Smooth muscle cell (in vitro differentiated cells): Measurements from ENCODE around the gene NFE2L3. TPM values are rescaled to one million over a fixed set of nuclear protein-coding genes. Genes with fewer than 3 reads are reported as not detected.

Experiments used
- DNase-seq: peaks from one replicate; lab custom pipeline; 2025; ENCODE audit not compliant: unreplicated experiment; lab: John Stamatoyannopoulos, UW
- H2AFZ ChIP-seq: fragments of 200-600 bp; sonication (generic); 2 replicates; pipeline ENCODE4 v1.6.0; 2016; ENCODE audit warnings: antibody characterized with exemption, low read depth, mild to moderate bottlenecking
- H3F3A ChIP-seq: fragments of 200-600 bp; sonication (generic); 2 replicates; pipeline ENCODE4 v1.6.0; 2017; ENCODE audit warnings: antibody characterized with exemption, low read depth
- H3K27ac ChIP-seq: fragments of 200-600 bp; sonication (generic); 2 replicates; pipeline ENCODE4 v1.5.1; 2016; ENCODE audit warnings: low read depth, mild to moderate bottlenecking
- H3K27me3 ChIP-seq: fragments of 200-600 bp; sonication (generic); 2 replicates; pipeline ENCODE4 v1.6.1; 2016; ENCODE audit warnings: low read depth, mild to moderate bottlenecking
- H3K36me3 ChIP-seq: fragments of 200-600 bp; sonication (generic); 2 replicates; pipeline ENCODE4 v1.5.1; 2016; ENCODE audit warnings: low read depth
- H3K4me1 ChIP-seq: fragments of 200-600 bp; sonication (generic); 2 replicates; pipeline ENCODE4 v1.5.1; 2016; ENCODE audit warnings: low read depth
- H3K4me2 ChIP-seq: fragments of 200-600 bp; sonication (generic); 2 replicates; pipeline ENCODE4 v1.6.0; 2016; ENCODE audit warnings: mild to moderate bottlenecking
- H3K4me3 ChIP-seq: fragments of 200-600 bp; sonication (generic); 2 replicates; pipeline ENCODE4 v1.5.1; 2016; ENCODE audit warnings: mild to moderate bottlenecking
- H3K79me2 ChIP-seq: fragments of 200-600 bp; sonication (generic); 2 replicates; pipeline ENCODE4 v1.6.0; 2016; ENCODE audit warnings: low read depth, mild to moderate bottlenecking
- H3K9ac ChIP-seq: fragments of 200-600 bp; sonication (generic); 2 replicates; pipeline ENCODE4 v1.6.0; 2016; ENCODE audit warnings: low read depth
- H3K9me3 ChIP-seq: fragments of 200-600 bp; sonication (generic); replicated peaks from 2 replicates; pipeline ENCODE4 v1.5.1; 2016; ENCODE audit warnings: low read depth
- H4K20me1 ChIP-seq: fragments of 200-600 bp; sonication (generic); 2 replicates; pipeline ENCODE4 v1.6.0; 2016; ENCODE audit warnings: low read depth
- WGBS: methylation state at CpG from one replicate; pipeline ENCODE4 v1.1.7; 2016; ENCODE audit warnings: low lambda C conversion rate; 5-methylcytosine and 5-hydroxymethylcytosine counted together
- polyA plus RNA-seq: library from polyadenylated mRNA; unstranded; fragments of >200 nt; fragmentation: Nextera tagmentation; extraction: Ambion mirVana; gene quantifications from 2 replicates; pipeline ENCODE4 v1.2.1, GENCODE V29; 2016
- total RNA-seq: library from RNA; depleted of rRNA; stranded (reverse); fragments of >200 nt; gene quantifications from 2 replicates; pipeline ENCODE4 v1.2.3, GENCODE V29; 2014
- TF ChIP-seq, protein P1 (sequence below): fragments of 200-600 bp; sonication (generic); IDR thresholded peaks from 2 replicates; pipeline ENCODE4 v1.5.1; 2017; ENCODE audit warnings: borderline replicate concordance, mild to moderate bottlenecking, antibody characterized with exemption; ENCODE audit not compliant: insufficient read depth, poor library complexity, severe bottlenecking

The NFE2L3 gene
- total and polyA plus RNA-seq, 2 experiments from 2014 or later: 2.4 to 5.5 TPM

DNA sequence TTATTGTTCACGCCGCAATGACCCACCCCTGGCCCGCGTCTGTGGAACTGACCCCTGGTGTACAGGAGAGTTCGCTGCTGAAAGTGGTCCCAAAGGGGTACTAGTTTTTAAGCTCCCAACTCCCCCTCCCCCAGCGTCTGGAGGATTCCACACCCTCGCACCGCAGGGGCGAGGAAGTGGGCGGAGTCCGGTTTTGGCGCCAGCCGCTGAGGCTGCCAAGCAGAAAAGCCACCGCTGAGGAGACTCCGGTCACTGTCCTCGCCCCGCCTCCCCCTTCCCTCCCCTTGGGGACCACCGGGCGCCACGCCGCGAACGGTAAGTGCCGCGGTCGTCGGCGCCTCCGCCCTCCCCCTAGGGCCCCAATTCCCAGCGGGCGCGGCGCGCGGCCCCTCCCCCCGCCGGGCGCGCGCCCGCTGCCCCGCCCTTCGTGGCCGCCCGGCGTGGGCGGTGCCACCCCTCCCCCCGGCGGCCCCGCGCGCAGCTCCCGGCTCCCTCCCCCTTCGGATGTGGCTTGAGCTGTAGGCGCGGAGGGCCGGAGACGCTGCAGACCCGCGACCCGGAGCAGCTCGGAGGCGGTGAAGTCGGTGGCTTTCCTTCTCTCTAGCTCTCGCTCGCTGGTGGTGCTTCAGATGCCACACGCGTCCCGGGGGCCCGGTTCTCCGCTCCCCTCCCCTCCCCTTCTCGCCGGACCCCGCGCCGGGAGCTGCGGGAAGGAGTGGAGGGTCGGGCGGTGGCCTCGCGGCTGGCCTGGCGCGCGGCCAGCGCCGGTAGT is 49.4 kb downstream of the NFE2L3 start, which contains the start of gene CBX3:
TSS of gene CBX3 (plus strand) at position 499 of the 772 bp plus-strand sequence. CDS start 1,254 bp downstream, outside the sequence.
- TF ChIP-seq, protein P1, sequence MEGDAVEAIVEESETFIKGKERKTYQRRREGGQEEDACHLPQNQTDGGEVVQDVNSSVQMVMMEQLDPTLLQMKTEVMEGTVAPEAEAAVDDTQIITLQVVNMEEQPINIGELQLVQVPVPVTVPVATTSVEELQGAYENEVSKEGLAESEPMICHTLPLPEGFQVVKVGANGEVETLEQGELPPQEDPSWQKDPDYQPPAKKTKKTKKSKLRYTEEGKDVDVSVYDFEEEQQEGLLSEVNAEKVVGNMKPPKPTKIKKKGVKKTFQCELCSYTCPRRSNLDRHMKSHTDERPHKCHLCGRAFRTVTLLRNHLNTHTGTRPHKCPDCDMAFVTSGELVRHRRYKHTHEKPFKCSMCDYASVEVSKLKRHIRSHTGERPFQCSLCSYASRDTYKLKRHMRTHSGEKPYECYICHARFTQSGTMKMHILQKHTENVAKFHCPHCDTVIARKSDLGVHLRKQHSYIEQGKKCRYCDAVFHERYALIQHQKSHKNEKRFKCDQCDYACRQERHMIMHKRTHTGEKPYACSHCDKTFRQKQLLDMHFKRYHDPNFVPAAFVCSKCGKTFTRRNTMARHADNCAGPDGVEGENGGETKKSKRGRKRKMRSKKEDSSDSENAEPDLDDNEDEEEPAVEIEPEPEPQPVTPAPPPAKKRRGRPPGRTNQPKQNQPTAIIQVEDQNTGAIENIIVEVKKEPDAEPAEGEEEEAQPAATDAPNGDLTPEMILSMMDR: no peak
- peaks cover 84% of the 10 kb centered on the region for H4K20me1 ChIP-seq

DNA sequence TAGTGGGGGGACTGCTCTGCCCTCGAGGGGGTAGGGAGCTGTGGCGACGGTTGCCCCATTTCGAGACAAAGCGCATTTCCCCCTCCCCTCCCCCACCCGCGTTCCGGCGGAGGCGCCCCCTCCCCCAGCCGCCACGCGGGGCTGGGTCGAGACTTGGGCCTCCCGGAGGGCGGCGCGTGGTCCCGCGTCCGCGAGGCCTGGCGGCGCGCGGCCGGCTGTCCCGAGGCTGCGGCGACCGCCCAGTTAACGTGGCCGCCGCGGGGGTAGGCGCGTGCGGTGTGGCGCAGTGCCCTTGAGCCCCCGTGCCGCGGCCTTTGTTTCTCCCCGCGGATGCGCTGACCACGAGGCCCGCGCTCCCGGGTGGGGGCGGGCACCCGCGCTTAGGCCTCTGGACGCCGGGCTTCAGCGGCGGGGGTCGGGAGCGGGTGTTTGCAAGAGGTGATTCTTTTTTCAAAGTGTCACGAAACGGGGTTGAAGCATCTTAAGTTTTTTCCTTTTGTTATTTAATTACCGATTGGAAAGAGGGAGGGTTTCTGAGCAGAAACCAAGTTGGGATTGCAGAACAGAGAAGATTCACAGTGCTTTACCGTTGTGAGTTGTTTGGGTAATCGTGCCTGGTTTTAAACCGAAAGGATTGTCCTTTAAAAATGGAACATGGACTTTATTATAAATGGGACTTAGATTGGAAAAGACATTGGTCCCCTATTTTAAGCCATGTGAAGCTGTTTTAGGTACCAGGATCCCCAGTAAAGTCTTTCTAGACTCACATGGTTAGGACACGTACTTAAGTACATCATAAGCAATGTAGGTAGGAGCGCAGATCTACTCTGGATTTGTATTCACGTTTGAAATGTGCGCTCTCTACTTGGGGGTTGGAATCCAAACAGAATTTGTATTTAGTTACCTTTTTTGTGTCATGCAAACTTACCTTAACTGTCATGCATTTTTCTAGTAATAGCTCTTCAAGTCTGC is 50.3 kb downstream of the NFE2L3 start:
- peaks cover 3% of the 10 kb centered on the region for H3K36me3 ChIP-seq
- TF ChIP-seq, protein P1: no peak
- H3K27ac ChIP-seq: peak overlapping the region; percentile 92
- no peaks in the 10 kb centered on the region for H3K9me3 ChIP-seq
- H2AFZ ChIP-seq: peak overlapping the region; percentile 67
- H3K79me2 ChIP-seq: peaks cover 88% of the 10 kb centered on the region
- no peaks in the 10 kb centered on the region for H3K27me3 ChIP-seq
- peaks cover 84% of the 10 kb centered on the region for H4K20me1 ChIP-seq
- H3K4me2 ChIP-seq: peak overlapping the region; percentile 93
- H3K4me3 ChIP-seq: peak overlapping the region; percentile 97
- 1% methylated on average over 47 of the region's 68 CpGs for WGBS
- H3K4me1 ChIP-seq: peaks cover 40% of the 10 kb centered on the region
- DNase-seq: peak; percentile 62
- peaks cover 4% of the 10 kb centered on the region for H3F3A ChIP-seq
- H3K9ac ChIP-seq: peak overlapping the region; percentile 93

More for the DNA sequence above, 49.4 kb downstream of the NFE2L3 start, which contains the start of gene CBX3:
- DNase-seq: peak; percentile 96
- Histone ChIP-seq H3K27me3 (no peaks in the 10 kb centered on the region), H3K4me1 (peaks cover 49% of the 10 kb centered on the region), H3K4me3 (peak within 1 kb of the TSS; percentile 97), H3K36me3 (peaks cover 8% of the 10 kb centered on the region), H3K4me2 (peak within 1 kb of the TSS; percentile 93), H3K27ac (peak within 1 kb of the TSS; percentile 93), H3F3A (peaks cover 10% of the 10 kb centered on the region), H3K79me2 (peaks cover 89% of the 10 kb centered on the region), H3K9me3 (no peaks in the 10 kb centered on the region), H3K9ac (peak within 1 kb of the TSS; percentile 96), H2AFZ (peak within 1 kb of the TSS; percentile 74)
- WGBS: 2% methylated on average over 45 of the region's 86 CpGs

DNA sequence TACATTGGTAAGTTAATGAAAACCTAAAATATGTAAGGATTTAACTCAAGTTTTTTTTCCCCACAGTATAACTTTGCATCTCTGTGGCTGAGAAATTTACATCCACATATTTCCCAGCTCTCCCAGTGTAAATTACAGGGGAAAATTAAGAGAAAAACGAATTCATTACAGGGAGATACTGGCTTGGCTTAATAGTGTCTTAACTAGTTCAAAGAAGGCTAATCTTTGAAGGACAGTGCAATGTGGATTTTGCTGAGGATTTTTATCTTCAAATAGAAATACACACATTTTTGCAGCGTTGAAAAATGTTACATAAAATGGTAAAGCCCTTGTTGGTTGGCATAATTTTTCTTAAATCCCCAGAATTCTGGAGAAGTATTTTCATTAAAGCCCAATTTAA is 51.0 kb downstream of the NFE2L3 start:
- Histone ChIP-seq H3K27ac (peak overlapping the region; percentile 92), H3K36me3 (peaks cover 3% of the 10 kb centered on the region), H4K20me1 (peaks cover 84% of the 10 kb centered on the region), H3K9ac (peak overlapping the region; percentile 93), H3K4me1 (peaks cover 34% of the 10 kb centered on the region), H3F3A (no peaks in the 10 kb centered on the region), H2AFZ (no peak overlapping the region), H3K4me3 (peak overlapping the region; percentile 97), H3K9me3 (no peaks in the 10 kb centered on the region), H3K4me2 (peak overlapping the region; percentile 93), H3K27me3 (no peaks in the 10 kb centered on the region), H3K79me2 (peaks cover 86% of the 10 kb centered on the region)
- DNase-seq: no peak
- TF ChIP-seq, protein P1: no peak
- 3% methylated on average over 2 of the region's 2 CpGs for WGBS
